Kidney capillary endothelial cell (primary cell): ENCODE measurements around the gene LPAR2.
"Not testable (repeated sequence)": the region's sequence is repeated elsewhere in the genome, so short reads cannot be mapped to it uniquely, and the experiment has no call there.

ENCODE experiments used
- DNase-seq: peaks from one replicate; pipeline ENCODE4 v3.0.0-alpha.2; 2018; ENCODE audit warnings: low spot score

LPAR2 gene

GRCh38 chr19:19627621-19628500 is at the start of gene LPAR2:
LPAR2 (minus strand) TSS chr19:19628220; CDS start chr19:19627275, 945 bp downstream.
- no peak for DNase-seq

GRCh38 chr19:19677579-19677978 is 49.6 kb upstream of the LPAR2 start:
- no peak for DNase-seq

- DNase-seq = no peak
These were observed 46.3 kb upstream of the LPAR2 start for GRCh38 chr19:19674315-19674714.

GRCh38 chr19:19672816-19673215 is 44.8 kb upstream of the LPAR2 start:
- DNase-seq = no peak

- no peak for DNase-seq
These were observed 42.1 kb upstream of the LPAR2 start for GRCh38 chr19:19670070-19670551.

- peak; percentile 79 for DNase-seq
These were observed 40.4 kb upstream of the LPAR2 start, which contains the start of gene ZNF101 for GRCh38 chr19:19668230-19669012. ZNF101 (plus strand) TSS chr19:19668839; CDS start chr19:19668964, 125 bp downstream.

GRCh38 chr19:19665420-19665948 is 37.5 kb upstream of the LPAR2 start:
- not testable (repeated sequence) for DNase-seq

- peak; percentile 93 for DNase-seq
These were observed 35.5 kb upstream of the LPAR2 start, which contains the start of gene ATP13A1 for GRCh38 chr19:19663256-19664120. ATP13A1 (minus strand) TSS chr19:19663676; CDS start chr19:19663666, 10 bp downstream.

- peak; percentile 6 for DNase-seq
These were observed 34.8 kb upstream of the LPAR2 start for GRCh38 chr19:19662871-19663255.

- no peak for DNase-seq
These were observed 34.3 kb upstream of the LPAR2 start for GRCh38 chr19:19662344-19662743.

- no peak for DNase-seq
These were observed 33.7 kb upstream of the LPAR2 start for GRCh38 chr19:19661675-19662251.

GRCh38 chr19:19661141-19661674 is 33.2 kb upstream of the LPAR2 start:
- no peak for DNase-seq

- no peak for DNase-seq
These were observed 31.7 kb upstream of the LPAR2 start for GRCh38 chr19:19659646-19660245.

GRCh38 chr19:19657397-19657783 is 29.4 kb upstream of the LPAR2 start:
- no peak for DNase-seq

GRCh38 chr19:19656451-19657396 is 28.7 kb upstream of the LPAR2 start:
- DNase-seq = no peak

GRCh38 chr19:19655641-19656343 is 27.8 kb upstream of the LPAR2 start:
- no peak for DNase-seq

- DNase-seq = no peak
These were observed 27.1 kb upstream of the LPAR2 start for GRCh38 chr19:19655051-19655594.

- no peak for DNase-seq
These were observed 26.4 kb upstream of the LPAR2 start for GRCh38 chr19:19654441-19654840.
